ENCODE measurements around the gene TMEM214.
A peak's percentile ranks its signal among the peaks of the same experiment; 100 is the strongest.

TMEM214 gene

DNA sequence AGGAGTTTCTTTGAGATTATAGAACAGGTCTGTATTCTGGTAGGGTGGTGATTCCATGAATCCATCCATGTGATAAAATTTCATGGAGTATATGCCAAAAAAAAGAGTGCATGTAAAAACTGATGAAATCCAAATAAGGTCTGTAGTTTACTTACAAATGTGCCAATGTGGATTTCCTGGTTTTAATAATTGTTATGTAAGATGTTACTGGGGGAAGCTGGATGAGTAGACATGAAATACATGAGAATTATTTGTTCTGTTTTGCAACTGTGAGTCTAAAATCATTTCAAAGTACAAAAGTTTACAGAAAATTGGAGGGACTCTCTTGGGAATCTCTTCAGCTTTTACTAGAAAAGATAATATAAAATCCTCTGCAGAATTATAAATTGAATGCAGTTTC is 23.7 kb upstream of the TMEM214 start:
- no peak overlapping the region for H3K4me3 ChIP-seq (replicated peaks in 1 of 2; ENCODE audit: low read depth in 2 of 2, low read length in 2 of 2)
- DNase-seq (ENCODE audit: low read depth in 2 of 2) = no peak
- TF ChIP-seq, protein P1, sequence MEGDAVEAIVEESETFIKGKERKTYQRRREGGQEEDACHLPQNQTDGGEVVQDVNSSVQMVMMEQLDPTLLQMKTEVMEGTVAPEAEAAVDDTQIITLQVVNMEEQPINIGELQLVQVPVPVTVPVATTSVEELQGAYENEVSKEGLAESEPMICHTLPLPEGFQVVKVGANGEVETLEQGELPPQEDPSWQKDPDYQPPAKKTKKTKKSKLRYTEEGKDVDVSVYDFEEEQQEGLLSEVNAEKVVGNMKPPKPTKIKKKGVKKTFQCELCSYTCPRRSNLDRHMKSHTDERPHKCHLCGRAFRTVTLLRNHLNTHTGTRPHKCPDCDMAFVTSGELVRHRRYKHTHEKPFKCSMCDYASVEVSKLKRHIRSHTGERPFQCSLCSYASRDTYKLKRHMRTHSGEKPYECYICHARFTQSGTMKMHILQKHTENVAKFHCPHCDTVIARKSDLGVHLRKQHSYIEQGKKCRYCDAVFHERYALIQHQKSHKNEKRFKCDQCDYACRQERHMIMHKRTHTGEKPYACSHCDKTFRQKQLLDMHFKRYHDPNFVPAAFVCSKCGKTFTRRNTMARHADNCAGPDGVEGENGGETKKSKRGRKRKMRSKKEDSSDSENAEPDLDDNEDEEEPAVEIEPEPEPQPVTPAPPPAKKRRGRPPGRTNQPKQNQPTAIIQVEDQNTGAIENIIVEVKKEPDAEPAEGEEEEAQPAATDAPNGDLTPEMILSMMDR (IDR thresholded peaks at IDR 0.05; ENCODE audit: low read depth, low read length) = no peak

DNA sequence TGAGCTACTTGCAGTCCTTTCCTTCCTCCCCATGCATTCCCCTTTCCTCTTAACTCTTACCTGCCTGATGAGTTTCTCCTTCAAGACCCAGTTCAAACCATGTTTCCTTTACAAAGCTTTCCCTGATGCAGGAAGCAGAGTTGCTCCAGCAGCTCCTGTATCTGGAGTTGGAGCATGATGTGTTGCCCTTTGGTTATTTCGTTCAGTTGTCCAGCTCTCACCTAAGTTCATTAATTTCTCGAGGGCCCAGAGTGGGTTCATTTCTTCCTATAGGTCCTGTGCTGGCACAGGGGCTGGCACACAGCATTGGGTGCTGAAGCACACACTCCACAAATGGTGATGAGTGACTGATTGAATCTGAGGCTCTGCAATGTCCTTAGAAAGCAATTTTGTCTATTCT is 23.0 kb upstream of the TMEM214 start:
- no peak for DNase-seq (ENCODE audit: low read depth in 2 of 2)
- H3K4me3 ChIP-seq (replicated peaks in 1 of 2; ENCODE audit: low read depth in 2 of 2, low read length in 2 of 2) = no peak overlapping the region
- TF ChIP-seq, protein P1 (IDR thresholded peaks at IDR 0.05; ENCODE audit: low read depth, low read length) = no peak

DNA sequence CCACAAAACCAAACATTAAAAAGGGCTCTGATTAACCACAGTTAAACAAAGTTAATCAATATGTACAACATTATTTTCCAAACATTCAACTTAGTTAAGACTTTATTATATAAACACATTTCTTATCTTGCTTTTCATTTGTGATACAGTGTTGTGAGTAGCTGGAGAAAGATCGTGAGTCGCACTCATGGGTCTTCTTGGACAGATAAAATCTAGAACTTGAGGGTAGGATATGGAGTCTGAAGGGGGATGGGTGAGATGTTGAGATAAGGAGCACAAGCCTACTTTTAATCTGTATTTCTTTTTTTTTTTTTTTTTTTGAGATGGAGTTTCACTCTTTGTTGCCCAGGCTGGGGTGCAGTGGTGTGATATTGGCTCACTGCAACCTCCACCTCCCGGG is 22.6 kb upstream of the TMEM214 start:
- no peak for DNase-seq (ENCODE audit: low read depth in 2 of 2)
- H3K4me3 ChIP-seq (replicated peaks in 1 of 2; ENCODE audit: low read depth in 2 of 2, low read length in 2 of 2) = no peak overlapping the region
- TF ChIP-seq, protein P1 (IDR thresholded peaks at IDR 0.05; ENCODE audit: low read depth, low read length) = no peak

DNA sequence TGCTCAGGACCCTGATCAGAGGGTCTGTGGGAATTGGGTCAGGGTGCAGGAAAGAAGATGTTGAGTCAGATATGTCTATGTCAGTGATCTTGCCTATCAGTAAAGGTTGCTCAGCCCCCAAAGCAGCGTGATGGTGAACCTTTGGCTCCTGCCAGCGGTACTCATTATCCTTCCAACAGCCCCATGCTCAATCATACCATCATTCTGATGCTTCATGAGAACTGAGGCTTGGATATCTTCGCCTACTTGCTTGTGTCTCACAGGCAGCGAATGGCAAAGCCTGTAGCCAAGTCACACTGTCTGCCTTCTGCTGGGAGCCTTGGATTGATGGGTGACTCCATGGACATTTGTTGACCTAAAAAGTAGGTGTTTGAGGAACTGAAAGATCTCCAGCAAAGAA is 19.0 kb upstream of the TMEM214 start:
- DNase-seq (ENCODE audit: low read depth in 2 of 2) = no peak
- TF ChIP-seq, protein P1 (IDR thresholded peaks at IDR 0.05; ENCODE audit: low read depth, low read length) = no peak
- no peak overlapping the region for H3K4me3 ChIP-seq (replicated peaks in 1 of 2; ENCODE audit: low read depth in 2 of 2, low read length in 2 of 2)

DNA sequence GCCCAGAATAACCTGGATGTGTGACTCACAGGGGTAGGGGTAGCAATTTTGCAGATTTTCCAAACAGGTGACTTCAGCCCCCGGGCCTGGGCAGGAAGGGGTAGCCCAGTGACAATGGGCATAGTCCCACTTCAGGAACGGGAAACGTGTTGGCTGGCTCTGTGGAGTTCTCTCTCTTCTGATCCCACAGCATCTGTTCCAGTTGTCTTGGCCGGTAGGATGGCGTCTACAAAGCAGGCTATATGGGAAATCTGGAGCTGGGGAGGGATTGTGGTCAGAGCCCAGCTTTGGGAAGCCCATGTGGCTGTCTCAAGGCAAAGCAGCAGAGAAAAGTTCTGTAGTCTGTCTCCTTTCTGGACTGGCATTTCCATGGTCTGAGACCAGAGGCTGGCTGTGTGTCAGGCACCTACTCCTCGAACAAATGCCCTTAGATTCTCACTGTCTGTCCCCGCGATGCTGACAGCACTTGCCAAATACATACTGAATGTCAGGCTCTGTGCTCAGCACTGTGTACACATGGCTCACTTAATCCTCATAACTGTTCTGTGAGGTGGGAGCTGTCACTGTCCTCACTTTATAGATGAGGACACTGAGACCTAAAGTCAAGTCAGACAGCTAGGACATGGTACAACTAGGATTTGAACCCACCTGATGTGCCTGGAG is 17.9 kb upstream of the TMEM214 start:
- TF ChIP-seq, protein P1 (IDR thresholded peaks at IDR 0.05; ENCODE audit: low read depth, low read length) = no peak
- no peak for DNase-seq (ENCODE audit: low read depth in 2 of 2)
- H3K4me3 ChIP-seq (replicated peaks in 1 of 2; ENCODE audit: low read depth in 2 of 2, low read length in 2 of 2) = no peak overlapping the region

DNA sequence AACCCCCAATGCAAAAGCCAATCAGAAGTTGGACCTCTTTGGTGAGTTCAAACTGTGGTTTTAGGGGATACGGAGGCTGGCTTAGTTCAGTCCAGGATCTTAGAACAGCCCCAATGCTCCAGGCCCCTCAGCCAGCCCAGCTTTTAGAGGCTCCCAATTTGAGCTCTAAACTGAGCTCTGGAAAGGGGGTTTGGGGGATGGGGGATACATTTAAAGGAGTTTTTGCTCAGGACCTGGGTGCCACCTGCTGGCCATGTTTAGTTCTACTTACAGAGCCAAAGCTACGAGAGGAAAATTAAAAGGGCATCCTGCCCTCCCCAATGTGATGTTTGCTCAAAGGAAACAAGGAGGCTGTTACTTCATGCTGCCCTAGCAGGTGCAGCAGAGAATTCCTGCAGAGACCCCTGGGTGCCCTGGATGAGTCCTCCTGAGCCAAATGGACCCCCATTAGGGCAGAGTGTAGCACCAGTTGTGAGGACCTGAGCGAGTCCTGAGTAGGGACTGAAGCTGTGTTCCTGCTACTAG is 15.9 kb upstream of the TMEM214 start:
- TF ChIP-seq, protein P1 (IDR thresholded peaks at IDR 0.05; ENCODE audit: low read depth, low read length) = peak; percentile 69
- DNase-seq (ENCODE audit: low read depth in 2 of 2) = peak; percentile 86 to 88
- H3K4me3 ChIP-seq (replicated peaks in 1 of 2; ENCODE audit: low read depth in 2 of 2, low read length in 2 of 2) = no peak overlapping the region

DNA sequence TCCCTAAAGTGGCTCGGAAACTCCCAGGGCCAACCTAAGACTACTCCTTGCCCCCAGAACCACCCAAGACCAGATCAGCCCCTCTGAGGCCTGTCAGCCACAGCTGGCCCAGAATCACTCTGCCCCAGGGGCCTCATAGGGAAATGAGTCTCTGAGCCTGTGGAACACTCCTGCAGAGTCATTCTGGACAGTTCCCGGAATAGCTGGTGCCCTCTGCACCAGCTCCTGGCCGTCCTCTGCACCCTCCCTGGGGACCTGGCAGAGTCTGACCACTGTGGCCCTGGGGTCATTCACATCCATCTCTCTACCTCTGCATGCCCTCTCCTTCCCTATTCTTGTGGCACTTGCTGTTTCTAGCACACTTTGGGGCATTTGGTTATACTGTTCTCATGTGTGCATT is 14.6 kb upstream of the TMEM214 start:
- TF ChIP-seq, protein P1 (IDR thresholded peaks at IDR 0.05; ENCODE audit: low read depth, low read length) = no peak
- DNase-seq (ENCODE audit: low read depth in 2 of 2) = no peak
- no peak overlapping the region for H3K4me3 ChIP-seq (replicated peaks in 1 of 2; ENCODE audit: low read depth in 2 of 2, low read length in 2 of 2)

All from cardiac fibroblast (primary cell).